Measurements from ENCODE around the gene PAOX.

DNA sequence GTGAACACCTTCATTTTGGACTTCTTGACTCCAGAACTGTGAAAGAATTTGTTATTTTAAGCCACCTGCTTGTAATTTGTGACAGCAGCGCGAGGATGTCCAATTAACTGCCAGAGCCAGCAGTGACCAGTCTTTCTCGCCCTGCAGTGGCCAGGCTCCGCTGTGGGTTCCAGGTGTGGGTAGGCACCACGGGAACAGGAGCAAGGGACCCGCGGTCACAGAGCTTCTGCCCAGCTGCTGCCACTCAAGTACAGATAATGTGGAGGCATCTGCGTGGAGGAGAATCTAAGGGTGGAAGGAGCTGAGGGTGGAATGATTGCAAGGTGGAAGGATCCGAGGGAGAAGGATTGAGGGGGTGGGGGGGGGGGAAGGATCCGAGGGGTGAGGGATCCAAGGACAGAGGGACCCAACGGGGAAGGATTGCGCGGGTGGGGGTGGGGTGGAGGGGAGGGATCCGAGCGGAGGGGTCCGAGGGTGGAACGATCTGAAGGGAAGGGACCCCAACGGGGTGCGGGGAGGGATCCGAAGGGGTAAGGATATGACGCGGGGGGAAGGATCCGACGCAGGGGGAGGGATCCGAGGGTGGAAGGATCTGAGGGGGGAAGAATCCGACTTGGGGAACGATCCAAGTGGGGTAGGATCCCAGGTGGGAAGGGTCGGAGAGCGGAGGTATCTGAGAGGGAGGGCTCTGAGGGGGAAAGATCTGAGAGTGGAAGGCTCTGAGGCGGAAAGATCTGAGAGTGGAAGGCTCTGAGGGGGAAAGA lies 45.9 kb upstream of the PAOX start:
- no peak for TF ChIP-seq CTCF (IDR thresholded peaks at IDR 0.05)
- no peak for TF ChIP-seq EP300 (IDR thresholded peaks at IDR 0.05)
